SK-N-SH (cell line): Measurements from ENCODE around the gene MMP14. TPM values are rescaled to one million over a fixed set of nuclear protein-coding genes. Genes with fewer than 3 reads are reported as not detected.
A peak's percentile ranks its signal among the peaks of the same experiment; 100 is the strongest.

Experiments used
- CTCF ChIA-PET: fragments of 300-600, 350-600 bp; formaldehyde crosslinking; extraction: SDS; loops from one replicate; lab custom pipeline; 2021; lab: Yijun Ruan, JAX
- POLR2A ChIA-PET: fragments of 350-600 bp; sonication (Branson Sonifier 250); formaldehyde crosslinking; extraction: SDS; loops from one replicate; lab custom pipeline; 2020; ENCODE audit warnings: antibody characterized with exemption, inconsistent platforms; lab: Yijun Ruan, JAX
- DNase-seq: peaks from one replicate; pipeline ENCODE4 v3.0.0; 2012
- H2AFZ ChIP-seq: fragments of 200-600 bp; sonication (generic); 2 replicates; pipeline ENCODE4 v1.8.1; 2016; ENCODE audit warnings: antibody characterized with exemption, mild to moderate bottlenecking, low read depth
- H3F3A ChIP-seq: fragments of 200-600 bp; sonication (generic); replicated peaks from 2 replicates; pipeline ENCODE3; 2016; ENCODE audit warnings: antibody characterized with exemption, mild to moderate bottlenecking; ENCODE audit not compliant: insufficient read depth
- H3K27ac ChIP-seq, 2 experiments: fragments of 200-500 bp in 1 of 2; fragments of 200-600 bp in 1 of 2; sonication (Bioruptor generic) in 1 of 2; sonication (generic), shearing (Covaris generic) in 1 of 2; 2 replicates each; pipeline versions ENCODE4 v1.5.1 to v1.6.1; 2014 to 2016; ENCODE audit warnings: low read depth in 2 of 2, inconsistent platforms in 1 of 2, low read length in 1 of 2, mild to moderate bottlenecking in 1 of 2, mixed read lengths in 1 of 2
- H3K27me3 ChIP-seq: fragments of 200-600 bp; sonication (generic), shearing (Covaris generic); 2 replicates; pipeline ENCODE4 v1.6.1; 2016; ENCODE audit warnings: mixed run types; ENCODE audit not compliant: insufficient read depth
- H3K36me3 ChIP-seq, 2 experiments: fragments of 200-500 bp in 1 of 2; fragments of 200-600 bp in 1 of 2; sonication (Bioruptor generic) in 1 of 2; sonication (generic) in 1 of 2; replicated peaks in 1 of 2; 2 replicates each; pipeline versions ENCODE3 to v1.5.1; 2014 to 2016; ENCODE audit warnings: low read length in 1 of 2, mild to moderate bottlenecking in 1 of 2; ENCODE audit not compliant: insufficient read depth in 2 of 2, control insufficient read depth in 1 of 2
- H3K4me1 ChIP-seq, 2 experiments: fragments of 200-500 bp in 1 of 2; fragments of 200-600 bp in 1 of 2; sonication (Bioruptor generic) in 1 of 2; sonication (generic), shearing (Covaris generic) in 1 of 2; 2 replicates each; pipeline versions ENCODE4 v1.5.1 to v1.6.1; 2014 to 2016; ENCODE audit warnings: low read depth in 1 of 2, low read length in 1 of 2, mixed run types in 1 of 2; ENCODE audit not compliant: insufficient read depth in 2 of 2, control insufficient read depth in 1 of 2
- H3K4me2 ChIP-seq: fragments of 200-600 bp; sonication (generic), shearing (Covaris generic); 2 replicates; pipeline ENCODE4 v1.6.1; 2017; ENCODE audit warnings: mixed run types
- H3K4me3 ChIP-seq, 2 experiments: fragments of 200-500 bp in 1 of 2; fragments of 200-600 bp in 1 of 2; sonication (Bioruptor generic) in 1 of 2; sonication (generic), shearing (Covaris generic) in 1 of 2; 2 replicates each; pipeline versions ENCODE4 v1.5.1 to v1.8.1; 2014 to 2016; ENCODE audit warnings: low read depth in 2 of 2, inconsistent platforms in 1 of 2, low read length in 1 of 2, mild to moderate bottlenecking in 1 of 2, mixed read lengths in 1 of 2, moderate library complexity in 1 of 2
- H3K79me2 ChIP-seq: fragments of 200-600 bp; sonication (generic); 2 replicates; pipeline ENCODE4 v1.8.1; 2017; ENCODE audit warnings: mild to moderate bottlenecking; ENCODE audit not compliant: insufficient read depth
- H3K9ac ChIP-seq: fragments of 200-600 bp; sonication (generic); 2 replicates; pipeline ENCODE4 v1.6.1; 2017; ENCODE audit warnings: mixed run types
- H3K9me2 ChIP-seq: fragments of 200-600 bp; sonication (generic); 2 replicates; pipeline ENCODE4 v1.6.1; 2017; ENCODE audit warnings: mixed run types
- H3K9me3 ChIP-seq: fragments of 200-600 bp; sonication (generic); 2 replicates; pipeline ENCODE4 v1.6.1; 2017; ENCODE audit warnings: mixed run types, mild to moderate bottlenecking, moderate library complexity
- H4K20me1 ChIP-seq: fragments of 200-600 bp; sonication (generic); 2 replicates; pipeline ENCODE4 v1.6.1; 2017; ENCODE audit warnings: mild to moderate bottlenecking, mixed run types; ENCODE audit not compliant: insufficient read depth
- ELF1 ChIP-seq: IDR thresholded peaks from 2 replicates; pipeline ENCODE4 v1.4.0; 2012
- FOSL2 ChIP-seq: IDR thresholded peaks from 2 replicates; pipeline ENCODE4 v1.4.0; 2012; ENCODE audit warnings: low read depth, mild to moderate bottlenecking, moderate library complexity, borderline replicate concordance
- FOXJ3 ChIP-seq: sonication (generic); formaldehyde crosslinking; IDR thresholded peaks from 2 replicates; pipeline ENCODE4 v1.5.1; 2020; ENCODE audit warnings: mild to moderate bottlenecking, missing genetic modification reagents
- FOXM1 ChIP-seq: IDR thresholded peaks from 2 replicates; pipeline ENCODE4 v1.4.0; 2012; ENCODE audit warnings: low read depth, mild to moderate bottlenecking
- GABPA ChIP-seq: IDR thresholded peaks from 2 replicates; pipeline ENCODE4 v1.4.0; 2012; ENCODE audit warnings: low read depth, mild to moderate bottlenecking
- MEF2A ChIP-seq: IDR thresholded peaks from 2 replicates; pipeline ENCODE4 v1.4.0; 2012; ENCODE audit warnings: low read depth, borderline replicate concordance
- NFIC ChIP-seq: IDR thresholded peaks from 2 replicates; pipeline ENCODE4 v1.4.0; 2012; ENCODE audit warnings: borderline replicate concordance
- NRF1 ChIP-seq: IDR thresholded peaks from 2 replicates; pipeline ENCODE4 v1.6.1; 2012; ENCODE audit warnings: low read depth, mild to moderate bottlenecking, low read length
- RCOR1 ChIP-seq: fragments of 150-350 bp; IDR thresholded peaks from 2 replicates; pipeline ENCODE4 v1.6.1; 2017; ENCODE audit warnings: antibody characterized with exemption, low read length
- RXRA ChIP-seq: IDR thresholded peaks from 2 replicates; pipeline ENCODE4 v1.4.0; 2012; ENCODE audit warnings: low read depth, mild to moderate bottlenecking, borderline replicate concordance
- SMC3 ChIP-seq: IDR thresholded peaks from 2 replicates; pipeline ENCODE4 v1.6.1; 2012; ENCODE audit warnings: low read depth, low read length, improper control_type of control experiment
- WGBS: methylation state at CpG from one replicate; pipeline ENCODE4 v1.1.6; 2017; ENCODE audit warnings: low lambda C conversion rate; 5-methylcytosine and 5-hydroxymethylcytosine counted together
- polyA plus RNA-seq, 3 experiments: library from polyadenylated mRNA; depleted of rRNA; stranded (reverse); fragments of >200 nt; gene quantifications; 2 replicates each; pipeline ENCODE4 v1.2.3, GENCODE V29; 2012
- TF ChIP-seq, protein P1 (sequence below): IDR thresholded peaks from 2 replicates; pipeline ENCODE4 v1.4.0; 2012; ENCODE audit warnings: low read depth, borderline replicate concordance
- TF ChIP-seq, protein P2 (sequence below): IDR thresholded peaks from 2 replicates; pipeline ENCODE4; 2012
- TF ChIP-seq, protein P3 (sequence below): IDR thresholded peaks from 2 replicates; pipeline ENCODE4 v1.4.0; 2012; ENCODE audit warnings: low read depth, borderline replicate concordance

Gene MMP14
- polyA plus RNA-seq, 1 of the 3 experiments (the other 2 are of a cell fraction): 139 TPM

DNA sequence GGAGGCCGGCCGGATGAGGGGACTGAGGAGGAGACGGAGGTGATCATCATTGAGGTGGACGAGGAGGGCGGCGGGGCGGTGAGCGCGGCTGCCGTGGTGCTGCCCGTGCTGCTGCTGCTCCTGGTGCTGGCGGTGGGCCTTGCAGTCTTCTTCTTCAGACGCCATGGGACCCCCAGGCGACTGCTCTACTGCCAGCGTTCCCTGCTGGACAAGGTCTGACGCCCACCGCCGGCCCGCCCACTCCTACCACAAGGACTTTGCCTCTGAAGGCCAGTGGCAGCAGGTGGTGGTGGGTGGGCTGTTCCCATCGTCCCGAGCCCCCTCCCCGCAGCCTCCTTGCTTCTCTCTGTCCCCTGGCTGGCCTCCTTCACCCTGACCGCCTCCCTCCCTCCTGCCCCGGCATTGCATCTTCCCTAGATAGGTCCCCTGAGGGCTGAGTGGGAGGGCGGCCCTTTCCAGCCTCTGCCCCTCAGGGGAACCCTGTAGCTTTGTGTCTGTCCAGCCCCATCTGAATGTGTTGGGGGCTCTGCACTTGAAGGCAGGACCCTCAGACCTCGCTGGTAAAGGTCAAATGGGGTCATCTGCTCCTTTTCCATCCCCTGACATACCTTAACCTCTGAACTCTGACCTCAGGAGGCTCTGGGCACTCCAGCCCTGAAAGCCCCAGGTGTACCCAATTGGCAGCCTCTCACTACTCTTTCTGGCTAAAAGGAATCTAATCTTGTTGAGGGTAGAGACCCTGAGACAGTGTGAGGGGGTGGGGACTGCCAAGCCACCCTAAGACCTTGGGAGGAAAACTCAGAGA lies 9.6 kb downstream of the MMP14 start:
- ChIA-PET POLR2A (interaction anchor here (1.3 to 1.4 kb wide), 2 partner anchors 11 kb away, joined by 3 read pairs; no protein-coding TSS in a partner anchor), CTCF (interaction anchor here (2.0 to 18.5 kb wide), 3 partner anchors 9 to 26 kb away, joined by 4 to 472 read pairs (median 41); partner anchors contain the start of genes MMP14, MRPL52 and SLC7A7)
- DNase-seq: no peak
- Histone ChIP-seq H4K20me1 (no peaks in the 10 kb centered on the region), H3K4me1 (peaks cover 24 to 28% of the 10 kb centered on the region in 2 experiments), H3K9ac (no peak overlapping the region), H3K9me3 (no peaks in the 10 kb centered on the region), H3K79me2 (no peaks in the 10 kb centered on the region; the same call in 1 of the 2 replicates), H3K27ac (peak overlapping the region in 1 of 2 experiments; percentile 28; a peak in 1 of 4 replicates), H3K27me3 (no peaks in the 10 kb centered on the region), H3K4me3 (no peak overlapping the region), H3K36me3 (peaks cover 0 to 9% of the 10 kb centered on the region in 2 experiments), H2AFZ (no peak overlapping the region), H3K4me2 (no peak overlapping the region), H3F3A (peaks cover 13% of the 10 kb centered on the region), H3K9me2 (no peaks in the 10 kb centered on the region)
- TF ChIP-seq SMC3 (no peak), RXRA (no peak), NRF1 (no peak), FOXJ3 (no peak), MEF2A (no peak), RCOR1 (no peak), ELF1 (no peak), FOXM1 (no peak), FOSL2 (no peak), NFIC (no peak), GABPA (no peak)
- TF ChIP-seq, protein P1, sequence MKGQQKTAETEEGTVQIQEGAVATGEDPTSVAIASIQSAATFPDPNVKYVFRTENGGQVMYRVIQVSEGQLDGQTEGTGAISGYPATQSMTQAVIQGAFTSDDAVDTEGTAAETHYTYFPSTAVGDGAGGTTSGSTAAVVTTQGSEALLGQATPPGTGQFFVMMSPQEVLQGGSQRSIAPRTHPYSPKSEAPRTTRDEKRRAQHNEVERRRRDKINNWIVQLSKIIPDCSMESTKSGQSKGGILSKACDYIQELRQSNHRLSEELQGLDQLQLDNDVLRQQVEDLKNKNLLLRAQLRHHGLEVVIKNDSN: no peak
- TF ChIP-seq, protein P2, sequence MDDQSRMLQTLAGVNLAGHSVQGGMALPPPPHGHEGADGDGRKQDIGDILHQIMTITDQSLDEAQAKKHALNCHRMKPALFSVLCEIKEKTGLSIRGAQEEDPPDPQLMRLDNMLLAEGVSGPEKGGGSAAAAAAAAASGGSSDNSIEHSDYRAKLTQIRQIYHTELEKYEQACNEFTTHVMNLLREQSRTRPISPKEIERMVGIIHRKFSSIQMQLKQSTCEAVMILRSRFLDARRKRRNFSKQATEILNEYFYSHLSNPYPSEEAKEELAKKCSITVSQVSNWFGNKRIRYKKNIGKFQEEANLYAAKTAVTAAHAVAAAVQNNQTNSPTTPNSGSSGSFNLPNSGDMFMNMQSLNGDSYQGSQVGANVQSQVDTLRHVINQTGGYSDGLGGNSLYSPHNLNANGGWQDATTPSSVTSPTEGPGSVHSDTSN: no peak
- TF ChIP-seq, protein P3, sequence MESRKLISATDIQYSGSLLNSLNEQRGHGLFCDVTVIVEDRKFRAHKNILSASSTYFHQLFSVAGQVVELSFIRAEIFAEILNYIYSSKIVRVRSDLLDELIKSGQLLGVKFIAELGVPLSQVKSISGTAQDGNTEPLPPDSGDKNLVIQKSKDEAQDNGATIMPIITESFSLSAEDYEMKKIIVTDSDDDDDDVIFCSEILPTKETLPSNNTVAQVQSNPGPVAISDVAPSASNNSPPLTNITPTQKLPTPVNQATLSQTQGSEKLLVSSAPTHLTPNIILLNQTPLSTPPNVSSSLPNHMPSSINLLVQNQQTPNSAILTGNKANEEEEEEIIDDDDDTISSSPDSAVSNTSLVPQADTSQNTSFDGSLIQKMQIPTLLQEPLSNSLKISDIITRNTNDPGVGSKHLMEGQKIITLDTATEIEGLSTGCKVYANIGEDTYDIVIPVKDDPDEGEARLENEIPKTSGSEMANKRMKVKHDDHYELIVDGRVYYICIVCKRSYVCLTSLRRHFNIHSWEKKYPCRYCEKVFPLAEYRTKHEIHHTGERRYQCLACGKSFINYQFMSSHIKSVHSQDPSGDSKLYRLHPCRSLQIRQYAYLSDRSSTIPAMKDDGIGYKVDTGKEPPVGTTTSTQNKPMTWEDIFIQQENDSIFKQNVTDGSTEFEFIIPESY: no peak
- 93% methylated on average over 19 of the region's 26 CpGs for WGBS
